Measurements from ENCODE around the gene PTPN3. TPM values are rescaled to one million over a fixed set of nuclear protein-coding genes. Genes with fewer than 3 reads are reported as not detected.

Gene PTPN3
- total and polyA plus RNA-seq, 4 donors: 6.3 to 30.3 (median 23.5) TPM

GRCh38 chr9:109488791-109489492 lies 9.2 kb downstream of the PTPN3 start:
- no peak for DNase-seq (ENCODE audit: low spot score)
- Histone ChIP-seq H3K27ac (ENCODE audit: low read depth in 1 of 2, low read length in 2 of 2) (no peak overlapping the region), H3K4me3 (ENCODE audit: low read depth in 1 of 3, low read length in 3 of 3) (no peak overlapping the region), H3K27me3 (ENCODE audit: control insufficient read depth in 4 of 4, insufficient read depth in 4 of 4, low read length in 3 of 4) (no peaks in the 10 kb centered on the region), H3K9me3 (ENCODE audit: control insufficient read depth in 4 of 4, low read length in 3 of 4) (no peaks in the 10 kb centered on the region), H3K9ac (ENCODE audit: low read depth in 1 of 2, low read length in 2 of 2) (no peak overlapping the region), H3K36me3 (ENCODE audit: control insufficient read depth in 4 of 4, insufficient read depth in 3 of 4, low read depth in 1 of 4, low read length in 3 of 4) (no peaks in the 10 kb centered on the region), H3K4me1 (ENCODE audit: control insufficient read depth in 4 of 4, insufficient read depth in 4 of 4, low read length in 3 of 4) (no peaks in the 10 kb centered on the region)
- WGBS: 69% methylated on average over 7 of the region's 7 CpGs
- TF ChIP-seq HNF4G (IDR thresholded peaks at IDR 0.05) (no peak), JUND (IDR thresholded peaks at IDR 0.05) (no peak), YY1 (IDR thresholded peaks at IDR 0.05) (no peak), FOXA2 (IDR thresholded peaks at IDR 0.05) (no peak), RAD21 (IDR thresholded peaks at IDR 0.05) (no peak)
- TF ChIP-seq, protein P1, sequence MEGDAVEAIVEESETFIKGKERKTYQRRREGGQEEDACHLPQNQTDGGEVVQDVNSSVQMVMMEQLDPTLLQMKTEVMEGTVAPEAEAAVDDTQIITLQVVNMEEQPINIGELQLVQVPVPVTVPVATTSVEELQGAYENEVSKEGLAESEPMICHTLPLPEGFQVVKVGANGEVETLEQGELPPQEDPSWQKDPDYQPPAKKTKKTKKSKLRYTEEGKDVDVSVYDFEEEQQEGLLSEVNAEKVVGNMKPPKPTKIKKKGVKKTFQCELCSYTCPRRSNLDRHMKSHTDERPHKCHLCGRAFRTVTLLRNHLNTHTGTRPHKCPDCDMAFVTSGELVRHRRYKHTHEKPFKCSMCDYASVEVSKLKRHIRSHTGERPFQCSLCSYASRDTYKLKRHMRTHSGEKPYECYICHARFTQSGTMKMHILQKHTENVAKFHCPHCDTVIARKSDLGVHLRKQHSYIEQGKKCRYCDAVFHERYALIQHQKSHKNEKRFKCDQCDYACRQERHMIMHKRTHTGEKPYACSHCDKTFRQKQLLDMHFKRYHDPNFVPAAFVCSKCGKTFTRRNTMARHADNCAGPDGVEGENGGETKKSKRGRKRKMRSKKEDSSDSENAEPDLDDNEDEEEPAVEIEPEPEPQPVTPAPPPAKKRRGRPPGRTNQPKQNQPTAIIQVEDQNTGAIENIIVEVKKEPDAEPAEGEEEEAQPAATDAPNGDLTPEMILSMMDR (IDR thresholded peaks at IDR 0.05; ENCODE audit: low read depth, low read length, missing input control): no peak
- TF ChIP-seq, protein P2, sequence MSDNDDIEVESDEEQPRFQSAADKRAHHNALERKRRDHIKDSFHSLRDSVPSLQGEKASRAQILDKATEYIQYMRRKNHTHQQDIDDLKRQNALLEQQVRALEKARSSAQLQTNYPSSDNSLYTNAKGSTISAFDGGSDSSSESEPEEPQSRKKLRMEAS (IDR thresholded peaks at IDR 0.05): no peak

DNA sequence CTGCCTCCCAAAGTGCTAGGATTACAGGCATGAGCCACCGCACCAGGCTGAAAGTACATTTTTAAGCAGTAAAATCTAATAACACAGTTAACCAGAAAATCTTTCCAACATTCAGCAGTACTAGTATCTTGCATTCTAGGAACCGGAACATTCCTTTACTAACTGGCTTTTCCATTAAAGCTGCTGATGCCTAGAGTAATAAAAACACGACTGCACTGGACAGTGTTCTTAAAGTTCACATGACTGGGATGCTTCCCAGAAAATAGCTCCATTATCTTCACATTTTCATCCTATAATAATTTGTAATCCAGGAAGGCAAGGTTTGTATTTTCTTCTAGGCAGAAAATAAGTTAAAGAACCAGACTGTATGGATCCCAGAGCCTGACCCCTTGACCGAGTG lies 9.8 kb downstream of the PTPN3 start:
- no peaks in the 10 kb centered on the region for H3K36me3 ChIP-seq (ENCODE audit: control insufficient read depth in 4 of 4, insufficient read depth in 3 of 4, low read depth in 1 of 4, low read length in 3 of 4)
- TF ChIP-seq GABPA (IDR thresholded peaks at IDR 0.05 in 1 of 2, conservative IDR thresholded peaks at IDR 0.05 in 1 of 2) (no peak), HNF4A (conservative IDR thresholded peaks at IDR 0.05) (no peak), EGR1 (IDR thresholded peaks at IDR 0.05; ENCODE audit: low read depth in 2 of 2) (no peak), YY1 (IDR thresholded peaks at IDR 0.05) (no peak), SP1 (IDR thresholded peaks at IDR 0.05) (no peak), HNF4G (IDR thresholded peaks at IDR 0.05) (no peak), NR2F2 (IDR thresholded peaks at IDR 0.05) (no peak)
- TF ChIP-seq, protein P3, sequence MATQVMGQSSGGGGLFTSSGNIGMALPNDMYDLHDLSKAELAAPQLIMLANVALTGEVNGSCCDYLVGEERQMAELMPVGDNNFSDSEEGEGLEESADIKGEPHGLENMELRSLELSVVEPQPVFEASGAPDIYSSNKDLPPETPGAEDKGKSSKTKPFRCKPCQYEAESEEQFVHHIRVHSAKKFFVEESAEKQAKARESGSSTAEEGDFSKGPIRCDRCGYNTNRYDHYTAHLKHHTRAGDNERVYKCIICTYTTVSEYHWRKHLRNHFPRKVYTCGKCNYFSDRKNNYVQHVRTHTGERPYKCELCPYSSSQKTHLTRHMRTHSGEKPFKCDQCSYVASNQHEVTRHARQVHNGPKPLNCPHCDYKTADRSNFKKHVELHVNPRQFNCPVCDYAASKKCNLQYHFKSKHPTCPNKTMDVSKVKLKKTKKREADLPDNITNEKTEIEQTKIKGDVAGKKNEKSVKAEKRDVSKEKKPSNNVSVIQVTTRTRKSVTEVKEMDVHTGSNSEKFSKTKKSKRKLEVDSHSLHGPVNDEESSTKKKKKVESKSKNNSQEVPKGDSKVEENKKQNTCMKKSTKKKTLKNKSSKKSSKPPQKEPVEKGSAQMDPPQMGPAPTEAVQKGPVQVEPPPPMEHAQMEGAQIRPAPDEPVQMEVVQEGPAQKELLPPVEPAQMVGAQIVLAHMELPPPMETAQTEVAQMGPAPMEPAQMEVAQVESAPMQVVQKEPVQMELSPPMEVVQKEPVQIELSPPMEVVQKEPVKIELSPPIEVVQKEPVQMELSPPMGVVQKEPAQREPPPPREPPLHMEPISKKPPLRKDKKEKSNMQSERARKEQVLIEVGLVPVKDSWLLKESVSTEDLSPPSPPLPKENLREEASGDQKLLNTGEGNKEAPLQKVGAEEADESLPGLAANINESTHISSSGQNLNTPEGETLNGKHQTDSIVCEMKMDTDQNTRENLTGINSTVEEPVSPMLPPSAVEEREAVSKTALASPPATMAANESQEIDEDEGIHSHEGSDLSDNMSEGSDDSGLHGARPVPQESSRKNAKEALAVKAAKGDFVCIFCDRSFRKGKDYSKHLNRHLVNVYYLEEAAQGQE (IDR thresholded peaks at IDR 0.05): no peak
- TF ChIP-seq, protein P4, sequence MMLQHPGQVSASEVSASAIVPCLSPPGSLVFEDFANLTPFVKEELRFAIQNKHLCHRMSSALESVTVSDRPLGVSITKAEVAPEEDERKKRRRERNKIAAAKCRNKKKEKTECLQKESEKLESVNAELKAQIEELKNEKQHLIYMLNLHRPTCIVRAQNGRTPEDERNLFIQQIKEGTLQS (IDR thresholded peaks at IDR 0.05): no peak
- DNase-seq (ENCODE audit: low spot score): no peak
- no peak overlapping the region for H3K4me3 ChIP-seq (ENCODE audit: low read depth in 1 of 3, low read length in 3 of 3)
- WGBS: 81% methylated on average over 4 of the region's 4 CpGs
- H3K9ac ChIP-seq (ENCODE audit: low read depth in 1 of 2, low read length in 2 of 2): no peak overlapping the region
- no peaks in the 10 kb centered on the region for H3K27me3 ChIP-seq (ENCODE audit: control insufficient read depth in 4 of 4, insufficient read depth in 4 of 4, low read length in 3 of 4)
- no peak overlapping the region for H3K27ac ChIP-seq (ENCODE audit: low read depth in 1 of 2, low read length in 2 of 2)
- no peaks in the 10 kb centered on the region for H3K9me3 ChIP-seq (ENCODE audit: control insufficient read depth in 4 of 4, low read length in 3 of 4)
- H3K4me1 ChIP-seq (ENCODE audit: control insufficient read depth in 4 of 4, insufficient read depth in 4 of 4, low read length in 3 of 4): no peaks in the 10 kb centered on the region
